ENCODE measurements around the gene C10orf67.
A peak's percentile ranks its signal among the peaks of the same experiment; 100 is the strongest.

The C10orf67 gene

GRCh38 chr10:23198610-23198939 is 146.0 kb downstream of the C10orf67 start:
- no peak for ATAC-seq (replicated peaks)
- Mint-ChIP-seq H3K27me3 (peaks cover 69 to 83% of the 10 kb centered on the region in 2 donors), H3K4me1 (no peaks in the 10 kb centered on the region), H3K9me3 (no peaks in the 10 kb centered on the region), H3K36me3 (peaks cover 0 to 2% of the 10 kb centered on the region in 2 donors), H3K4me3 (no peak overlapping the region), H3K27ac (peak overlapping the region; percentile 51)
- no peak for DNase-seq

- H3K27me3 Mint-ChIP-seq = peaks cover 66 to 85% of the 10 kb centered on the region in 2 donors
- H3K9me3 Mint-ChIP-seq = no peaks in the 10 kb centered on the region
- peaks cover 0 to under 1% of the 10 kb centered on the region in 2 donors for H3K4me1 Mint-ChIP-seq
- peaks cover 0 to 4% of the 10 kb centered on the region in 2 donors for H3K36me3 Mint-ChIP-seq
- H3K4me3 Mint-ChIP-seq = no peak overlapping the region
- ATAC-seq (replicated peaks) = no peak
- no peak for DNase-seq
- no peak overlapping the region for H3K27ac Mint-ChIP-seq
Observed at GRCh38 chr10:23197416-23197861, 147.2 kb downstream of the C10orf67 start.

- H3K4me3 Mint-ChIP-seq = no peak overlapping the region
- peaks cover 0 to 1% of the 10 kb centered on the region in 2 donors for H3K4me1 Mint-ChIP-seq
- peaks cover 0 to 4% of the 10 kb centered on the region in 2 donors for H3K36me3 Mint-ChIP-seq
- H3K9me3 Mint-ChIP-seq = no peaks in the 10 kb centered on the region
- H3K27me3 Mint-ChIP-seq = peaks cover 63 to 84% of the 10 kb centered on the region in 2 donors
- DNase-seq (no peak), ATAC-seq (replicated peaks) (no peak)
- H3K27ac Mint-ChIP-seq = no peak overlapping the region
Observed at GRCh38 chr10:23196915-23197314, 147.7 kb downstream of the C10orf67 start.

GRCh38 chr10:23195846-23196600 is 148.6 kb downstream of the C10orf67 start:
- DNase-seq (no peak), ATAC-seq (replicated peaks) (no peak)
- Mint-ChIP-seq H3K36me3 (peaks cover 0 to 4% of the 10 kb centered on the region in 2 donors), H3K27ac (peak overlapping the region; percentile 88), H3K9me3 (no peaks in the 10 kb centered on the region), H3K4me1 (peaks cover 1 to 2% of the 10 kb centered on the region in 2 donors), H3K27me3 (peaks cover 61 to 83% of the 10 kb centered on the region in 2 donors), H3K4me3 (no peak overlapping the region)

GRCh38 chr10:23194966-23195845 is 149.4 kb downstream of the C10orf67 start:
- Mint-ChIP-seq H3K27ac (peak overlapping the region; percentile 67), H3K9me3 (no peaks in the 10 kb centered on the region), H3K36me3 (peaks cover 0 to 4% of the 10 kb centered on the region in 2 donors), H3K4me1 (peaks cover 1 to 10% of the 10 kb centered on the region in 2 donors), H3K27me3 (peaks cover 62 to 84% of the 10 kb centered on the region in 2 donors), H3K4me3 (peak overlapping the region in 1 of 2 donors; percentile 21)
- DNase-seq = no peak
- no peak for ATAC-seq (replicated peaks)

- Mint-ChIP-seq H3K27me3 (peaks cover 60 to 84% of the 10 kb centered on the region in 2 donors), H3K9me3 (no peaks in the 10 kb centered on the region), H3K4me1 (peaks cover 1 to 10% of the 10 kb centered on the region in 2 donors), H3K27ac (no peak overlapping the region), H3K4me3 (no peak overlapping the region), H3K36me3 (peaks cover 0 to 4% of the 10 kb centered on the region in 2 donors)
- DNase-seq (no peak), ATAC-seq (replicated peaks) (no peak)
Observed at GRCh38 chr10:23194471-23194965, 150.1 kb downstream of the C10orf67 start.

- Mint-ChIP-seq H3K9me3 (no peaks in the 10 kb centered on the region), H3K27me3 (peaks cover 62 to 83% of the 10 kb centered on the region in 2 donors), H3K27ac (peak overlapping the region; percentile 87), H3K36me3 (peaks cover 0 to 4% of the 10 kb centered on the region in 2 donors), H3K4me3 (peak overlapping the region in 1 of 2 donors; percentile 65), H3K4me1 (peaks cover 1 to 10% of the 10 kb centered on the region in 2 donors)
- ATAC-seq (replicated peaks) = no peak
- DNase-seq = no peak
Observed at GRCh38 chr10:23193435-23194074, 151.0 kb downstream of the C10orf67 start.

GRCh38 chr10:23192712-23193434 is 151.7 kb downstream of the C10orf67 start:
- H3K27ac Mint-ChIP-seq = peak overlapping the region; percentile 83
- DNase-seq = no peak
- H3K9me3 Mint-ChIP-seq = peaks cover 0 to 1% of the 10 kb centered on the region in 2 donors
- peaks cover 62 to 84% of the 10 kb centered on the region in 2 donors for H3K27me3 Mint-ChIP-seq
- no peak for ATAC-seq (replicated peaks)
- peaks cover 0 to 4% of the 10 kb centered on the region in 2 donors for H3K36me3 Mint-ChIP-seq
- H3K4me1 Mint-ChIP-seq = peaks cover 1 to 10% of the 10 kb centered on the region in 2 donors
- H3K4me3 Mint-ChIP-seq = peak overlapping the region in 1 of 2 donors; percentile 32

- Mint-ChIP-seq H3K36me3 (peaks cover 0 to 4% of the 10 kb centered on the region in 2 donors), H3K4me1 (peaks cover 1 to 10% of the 10 kb centered on the region in 2 donors), H3K27me3 (peaks cover 61 to 83% of the 10 kb centered on the region in 2 donors), H3K4me3 (peak within 1 kb of the TSS in 1 of 2 donors; percentile 32), H3K9me3 (peaks cover 0 to 1% of the 10 kb centered on the region in 2 donors), H3K27ac (peak within 1 kb of the TSS; percentile 83)
- ATAC-seq (replicated peaks) = no peak
- DNase-seq = no peak
Observed at GRCh38 chr10:23191764-23192711, 152.6 kb downstream of the C10orf67 start, which contains the start of gene PTF1A. Gene PTF1A, plus strand, starts transcription at chr10:23192312. Its CDS starts 219 bp downstream, at chr10:23192531.

- Mint-ChIP-seq H3K4me3 (no peak overlapping the region), H3K27me3 (peaks cover 55 to 74% of the 10 kb centered on the region in 2 donors), H3K27ac (peak overlapping the region; percentile 14), H3K4me1 (peaks cover 1 to 10% of the 10 kb centered on the region in 2 donors), H3K9me3 (peaks cover 0 to 1% of the 10 kb centered on the region in 2 donors), H3K36me3 (peaks cover 0 to 4% of the 10 kb centered on the region in 2 donors)
- ATAC-seq (replicated peaks) (no peak), DNase-seq (no peak)
Observed at GRCh38 chr10:23190872-23191763, 153.5 kb downstream of the C10orf67 start.

- Mint-ChIP-seq H3K4me3 (no peak overlapping the region), H3K27me3 (peaks cover 48 to 66% of the 10 kb centered on the region in 2 donors), H3K4me1 (peaks cover 1 to 10% of the 10 kb centered on the region in 2 donors), H3K27ac (no peak overlapping the region), H3K9me3 (peaks cover 0 to 1% of the 10 kb centered on the region in 2 donors), H3K36me3 (peaks cover 0 to 4% of the 10 kb centered on the region in 2 donors)
- DNase-seq (no peak), ATAC-seq (replicated peaks) (no peak)
Observed at GRCh38 chr10:23189024-23189423, 155.6 kb downstream of the C10orf67 start.

Measured in stimulated activated naive B cell treated with anti-CD40 and anti-IgM and Interleukin-4, amounts not matched to agents 10 μg/mL and 1 μg/mL and 100 μg/mL, for 72 hours (primary cell).